Skeletal muscle tissue (tissue), 4 donors: Measurements from ENCODE around the gene UTP25. TPM values are rescaled to one million over a fixed set of nuclear protein-coding genes. Genes with fewer than 3 reads are reported as not detected.

Experiments used
- H3K27ac ChIP-seq: one replicate; pipeline ENCODE4 v1.7.0; 2013; ENCODE audit warnings: mild to moderate bottlenecking, low read depth, low read length, inconsistent platforms
- H3K27me3 ChIP-seq, 3 donors: one replicate each; pipeline ENCODE4 v1.7.0; 2013; ENCODE audit warnings: low read length in 3 of 3; ENCODE audit not compliant: control insufficient read depth in 3 of 3, insufficient read depth in 3 of 3
- H3K36me3 ChIP-seq, 3 donors: one replicate each; pipeline ENCODE4 v1.7.0; 2013; ENCODE audit warnings: low read length in 3 of 3; ENCODE audit not compliant: control insufficient read depth in 3 of 3, insufficient read depth in 3 of 3
- H3K4me1 ChIP-seq, 3 donors: one replicate each; pipeline ENCODE4 v1.7.0; 2013; ENCODE audit warnings: low read length in 3 of 3, mild to moderate bottlenecking in 3 of 3; ENCODE audit not compliant: control insufficient read depth in 3 of 3, insufficient read depth in 3 of 3
- H3K4me3 ChIP-seq, 3 donors: one replicate each; pipeline ENCODE4 v1.7.0; 2013; ENCODE audit warnings: low read length in 3 of 3
- H3K9ac ChIP-seq, 3 donors: one replicate each; pipeline ENCODE4 v1.7.0; 2013; ENCODE audit warnings: low read length in 3 of 3, mild to moderate bottlenecking in 3 of 3, moderate library complexity in 2 of 3, low read depth in 1 of 3
- H3K9me3 ChIP-seq, 3 donors: one replicate each; pipeline ENCODE4 v1.7.0; 2013; ENCODE audit warnings: low read length in 3 of 3; ENCODE audit not compliant: control insufficient read depth in 3 of 3
- total RNA-seq: library from RNA; depleted of rRNA; stranded (reverse); fragments of >200 nt; gene quantifications from one replicate; pipeline ENCODE4 v1.2.3, GENCODE V29; 2014
- donor health status: Osteomylitis.

The UTP25 gene
- total RNA-seq, 1 donor from 2014 or later, result 4.7 TPM

DNA sequence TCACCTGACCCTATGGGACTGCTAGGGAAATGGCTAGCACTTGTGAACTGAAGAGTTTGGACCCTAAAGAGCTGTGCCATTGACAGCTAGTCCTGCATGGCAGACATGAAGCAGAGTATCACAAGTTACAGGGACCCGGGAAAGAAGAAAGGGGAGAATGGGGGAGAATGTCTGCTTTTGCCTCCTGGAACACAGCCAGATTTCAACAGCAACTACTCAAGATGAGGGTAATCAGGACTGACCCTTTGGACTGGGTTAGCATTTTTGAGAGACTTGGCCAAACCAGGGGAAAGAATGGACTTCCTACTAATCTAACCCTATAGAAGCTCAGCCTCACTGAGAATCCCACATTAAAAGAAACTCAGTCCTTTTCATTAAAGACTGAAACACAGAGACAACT is 8.7 kb upstream of the UTP25 start:
- peaks cover 8 to 11% (median 9%) of the 10 kb centered on the region in 3 donors for H3K27me3 ChIP-seq
- no peaks in the 10 kb centered on the region for H3K4me1 ChIP-seq
- H3K9me3 ChIP-seq, result no peaks in the 10 kb centered on the region
- H3K4me3 ChIP-seq, result no peak overlapping the region
- H3K36me3 ChIP-seq, result no peaks in the 10 kb centered on the region
- H3K9ac ChIP-seq, result no peak overlapping the region
- no peak overlapping the region for H3K27ac ChIP-seq

- H3K27ac ChIP-seq, result no peak overlapping the region
- no peaks in the 10 kb centered on the region for H3K4me1 ChIP-seq
- H3K9ac ChIP-seq, result no peak overlapping the region
- H3K4me3 ChIP-seq, result no peak overlapping the region
- peaks cover 8 to 11% (median 9%) of the 10 kb centered on the region in 3 donors for H3K27me3 ChIP-seq
- H3K36me3 ChIP-seq, result no peaks in the 10 kb centered on the region
- no peaks in the 10 kb centered on the region for H3K9me3 ChIP-seq
Observed at GRCh38 chr1:209820986-209821385, 6.8 kb upstream of the UTP25 start.

DNA sequence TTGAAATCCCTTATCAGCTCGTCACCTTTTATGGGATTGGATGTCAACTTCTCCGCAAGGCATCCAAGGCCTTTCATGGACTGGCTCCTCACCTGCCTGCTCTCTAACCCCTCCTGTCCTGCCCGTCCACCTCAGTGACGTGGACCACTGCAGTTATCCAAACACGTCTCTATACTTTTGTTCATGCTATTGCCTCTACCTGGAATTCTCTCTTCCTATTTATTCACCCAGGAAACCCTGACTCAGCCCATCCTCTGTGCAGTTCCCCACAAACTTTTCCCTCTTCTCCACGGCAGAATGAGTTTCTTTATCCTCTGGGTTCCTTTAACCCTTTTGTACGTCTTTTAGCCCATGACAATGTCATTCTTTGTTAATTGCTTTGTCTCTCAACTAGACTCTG is 5.1 kb upstream of the UTP25 start:
- H3K36me3 ChIP-seq, result no peaks in the 10 kb centered on the region
- no peak overlapping the region for H3K27ac ChIP-seq
- no peaks in the 10 kb centered on the region for H3K9me3 ChIP-seq
- H3K4me1 ChIP-seq, result no peaks in the 10 kb centered on the region
- no peak overlapping the region for H3K4me3 ChIP-seq
- peaks cover 5 to 9% (median 6%) of the 10 kb centered on the region in 3 donors for H3K27me3 ChIP-seq
- H3K9ac ChIP-seq, result no peak overlapping the region

- H3K9me3 ChIP-seq, result no peaks in the 10 kb centered on the region
- no peak overlapping the region for H3K9ac ChIP-seq
- H3K4me3 ChIP-seq, result no peak overlapping the region
- no peak overlapping the region for H3K27ac ChIP-seq
- peaks cover 5 to 6% (median 5%) of the 10 kb centered on the region in 3 donors for H3K27me3 ChIP-seq
- no peaks in the 10 kb centered on the region for H3K4me1 ChIP-seq
- H3K36me3 ChIP-seq, result no peaks in the 10 kb centered on the region
Observed at GRCh38 chr1:209823143-209824041, 4.4 kb upstream of the UTP25 start.

DNA sequence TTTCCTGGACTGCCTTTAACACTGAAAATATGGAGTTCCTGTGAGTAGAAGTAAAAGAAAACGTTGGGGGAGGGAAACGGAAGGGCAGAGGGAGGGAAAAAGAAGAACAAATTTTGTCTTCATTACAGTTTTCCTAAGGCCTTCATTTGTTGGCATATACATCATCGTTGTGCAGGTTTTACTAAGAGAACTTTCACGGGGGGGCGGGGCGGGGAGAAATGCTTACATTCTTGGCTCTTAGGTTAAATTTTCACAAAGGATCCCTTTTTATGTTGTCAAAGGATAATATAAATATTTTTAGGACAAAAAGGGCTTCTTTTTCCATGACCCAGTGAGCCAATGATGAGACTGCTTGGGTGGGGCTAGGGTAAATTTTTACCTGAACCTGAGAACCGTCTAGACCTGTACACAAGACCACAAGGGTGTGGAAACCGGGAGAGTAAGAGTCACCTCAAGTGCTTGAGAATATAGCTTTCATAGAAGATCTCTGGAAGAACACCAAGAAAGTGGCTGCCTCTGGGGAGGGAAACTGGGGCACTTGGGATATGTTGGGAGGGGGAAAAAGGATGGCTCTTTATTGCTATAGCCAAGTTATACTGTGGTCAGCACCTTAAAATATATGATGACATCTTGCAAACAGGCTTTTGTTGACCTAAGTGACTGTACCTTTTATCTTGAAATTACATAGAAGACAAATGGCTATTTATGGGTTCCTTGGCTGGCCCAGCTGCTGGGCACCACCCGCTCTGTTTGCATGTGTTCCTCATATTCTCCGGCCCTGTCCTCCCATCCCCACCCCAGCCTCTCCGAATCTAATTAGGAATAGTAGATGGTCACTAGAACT is 2.0 kb upstream of the UTP25 start:
- Histone ChIP-seq H3K27ac (no peak overlapping the region), H3K4me1 (no peaks in the 10 kb centered on the region), H3K9ac (no peak overlapping the region), H3K27me3 (peaks cover 0 to 2% (median 0%) of the 10 kb centered on the region in 3 donors), H3K36me3 (peaks cover 1 to 2% (median 1%) of the 10 kb centered on the region in 3 donors), H3K4me3 (no peak overlapping the region), H3K9me3 (no peaks in the 10 kb centered on the region)

DNA sequence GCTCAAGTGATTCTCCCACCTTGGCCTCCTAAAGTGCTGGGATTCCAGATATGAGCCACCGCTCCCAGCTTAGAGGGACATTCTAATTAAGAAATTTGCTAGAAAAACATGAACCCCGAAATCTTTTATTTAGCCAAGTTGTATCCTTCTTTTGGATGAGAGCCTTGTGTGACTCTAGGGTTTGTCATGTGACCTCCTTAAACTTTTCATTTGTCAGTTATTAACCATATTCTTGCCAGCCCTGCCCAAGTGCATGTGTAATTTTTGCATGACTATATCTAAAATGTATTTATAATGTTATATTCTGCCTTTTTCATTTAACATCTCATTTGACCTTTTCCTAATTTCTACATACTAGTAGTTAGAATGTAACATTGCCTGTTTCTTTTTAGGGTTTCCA is 1.9 kb downstream of the UTP25 start:
- Histone ChIP-seq H3K9ac (no peak overlapping the region), H3K27ac (no peak overlapping the region), H3K4me1 (no peaks in the 10 kb centered on the region), H3K36me3 (peaks cover 12 to 32% (median 28%) of the 10 kb centered on the region in 3 donors), H3K4me3 (no peak overlapping the region), H3K9me3 (no peaks in the 10 kb centered on the region), H3K27me3 (no peaks in the 10 kb centered on the region)

DNA sequence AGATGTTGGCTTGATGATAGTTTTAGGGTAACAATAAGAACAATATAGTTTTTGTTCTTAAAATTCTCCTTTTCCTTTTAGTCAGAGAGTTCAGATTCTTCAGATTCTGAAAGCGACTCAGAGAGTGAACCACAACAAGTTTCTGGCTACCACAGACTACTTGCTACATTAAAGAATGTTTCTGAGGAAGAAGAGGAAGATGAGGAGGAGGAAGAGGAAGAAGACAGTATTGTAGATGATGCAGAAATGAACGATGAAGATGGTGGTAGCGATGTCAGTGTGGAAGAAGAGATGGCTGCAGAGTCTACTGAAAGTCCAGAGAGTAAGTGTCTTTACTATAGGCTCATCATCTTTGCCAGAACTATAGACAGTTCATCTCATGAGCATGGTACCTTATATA is 3.0 kb downstream of the UTP25 start:
- no peak overlapping the region for H3K9ac ChIP-seq
- no peaks in the 10 kb centered on the region for H3K4me1 ChIP-seq
- peaks cover 16 to 35% (median 33%) of the 10 kb centered on the region in 3 donors for H3K36me3 ChIP-seq
- no peaks in the 10 kb centered on the region for H3K27me3 ChIP-seq
- H3K4me3 ChIP-seq, result no peak overlapping the region
- no peaks in the 10 kb centered on the region for H3K9me3 ChIP-seq
- H3K27ac ChIP-seq, result no peak overlapping the region

GRCh38 chr1:209831615-209832014 is 3.8 kb downstream of the UTP25 start:
- no peak overlapping the region for H3K27ac ChIP-seq
- no peaks in the 10 kb centered on the region for H3K9me3 ChIP-seq
- H3K4me3 ChIP-seq, result no peak overlapping the region
- H3K36me3 ChIP-seq, result peaks cover 16 to 39% (median 35%) of the 10 kb centered on the region in 3 donors
- no peaks in the 10 kb centered on the region for H3K27me3 ChIP-seq
- no peak overlapping the region for H3K9ac ChIP-seq
- no peaks in the 10 kb centered on the region for H3K4me1 ChIP-seq

DNA sequence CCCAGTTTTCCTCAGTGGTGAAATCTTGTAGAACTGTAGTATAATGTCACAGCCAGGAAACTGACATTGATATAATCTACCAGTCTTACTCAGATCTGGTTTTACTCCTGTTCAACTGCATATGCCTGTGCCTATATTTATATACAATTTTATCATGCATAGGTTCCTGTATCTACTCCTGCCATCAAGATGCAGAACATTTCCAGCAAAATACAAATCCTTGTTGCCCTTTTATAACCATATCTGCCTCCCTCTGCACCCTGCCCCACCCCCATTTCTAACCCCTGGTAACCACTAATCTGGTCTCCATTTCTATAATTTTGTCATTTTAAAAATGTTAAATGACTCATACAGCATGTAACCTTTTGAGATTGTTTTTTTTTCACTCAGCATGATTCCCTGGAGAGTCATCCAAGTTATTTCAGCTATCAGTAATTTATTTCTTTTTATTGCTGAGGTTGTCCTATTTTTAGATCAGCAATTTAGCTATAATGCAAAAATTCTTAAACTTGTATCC is 8.1 kb downstream of the UTP25 start:
- Histone ChIP-seq H3K27ac (no peak overlapping the region), H3K27me3 (no peaks in the 10 kb centered on the region), H3K36me3 (peaks cover 41 to 73% (median 71%) of the 10 kb centered on the region in 3 donors), H3K9ac (no peak overlapping the region), H3K4me3 (no peak overlapping the region), H3K9me3 (no peaks in the 10 kb centered on the region), H3K4me1 (peaks cover 0 to 13% (median 0%) of the 10 kb centered on the region in 3 donors)
